Muscle of leg (tissue), 11 donors: ENCODE results near the gene CD226. TPM values are rescaled to one million over a fixed set of nuclear protein-coding genes. Genes with fewer than 3 reads are reported as not detected.
"Not testable (repeated sequence)": the region's sequence is repeated elsewhere in the genome, so short reads cannot be mapped to it uniquely, and the experiment has no call there.

ENCODE experiments used
- DNase-seq: peaks from one replicate; pipeline ENCODE4 v3.0.0; 2013
- H3K27ac ChIP-seq: one replicate; pipeline ENCODE4 v1.5.1; 2013; ENCODE audit warnings: mild to moderate bottlenecking, low read length, control low read depth
- H3K27me3 ChIP-seq: one replicate; pipeline ENCODE4 v1.6.1; 2013; ENCODE audit warnings: low read length; ENCODE audit not compliant: control insufficient read depth, insufficient read depth
- H3K36me3 ChIP-seq: one replicate; pipeline ENCODE4 v1.6.1; 2013; ENCODE audit warnings: low read length; ENCODE audit not compliant: control insufficient read depth, insufficient read depth
- H3K4me1 ChIP-seq: one replicate; pipeline ENCODE4 v1.6.1; 2013; ENCODE audit warnings: low read length; ENCODE audit not compliant: control insufficient read depth, insufficient read depth
- H3K4me3 ChIP-seq: one replicate; pipeline ENCODE4 v1.5.1; 2013; ENCODE audit warnings: low read length, control low read depth
- H3K9me3 ChIP-seq: replicated peaks from 2 replicates; pipeline ENCODE4 v1.6.1; 2013; ENCODE audit warnings: low read depth, low read length; ENCODE audit not compliant: control insufficient read depth
- WGBS: methylation state at CpG from one replicate; pipeline ENCODE4 v1.1.5; 2013; ENCODE audit warnings: missing lambda C conversion rate; ENCODE audit not compliant: insufficient coverage; 5-methylcytosine and 5-hydroxymethylcytosine counted together
- polyA plus RNA-seq, 8 donors: library from polyadenylated mRNA; unstranded; fragments of 120-200 nt; gene quantifications; one replicate each; pipeline versions ENCODE4 v1.2.1 to v1.2.3, GENCODE V29; 2013; ENCODE audit warnings: inconsistent platforms in 1 of 8, low replicate concordance in 1 of 8; ENCODE audit not compliant: insufficient read length in 8 of 8, insufficient read depth in 1 of 8
- total RNA-seq: library from RNA; stranded (reverse); fragments of 120-200 nt; gene quantifications from one replicate; pipeline ENCODE4 v1.2.4, GENCODE V29; 2013

CD226 gene
- total and polyA plus RNA-seq, 9 donors = 0.20 to 1.0 (median 0.53) TPM

- DNase-seq = peak; percentile 29
- H3K27ac ChIP-seq = no peak overlapping the region
- 0% methylated on average over 1 of the region's 8 CpGs for WGBS
Measured at GRCh38 chr18:69845593-69846506, 101.8 kb downstream of the CD226 start.

GRCh38 chr18:69844656-69845055 is 103.0 kb downstream of the CD226 start:
- H3K9me3 ChIP-seq = no peaks in the 10 kb centered on the region
- no CpG with 5 or more reads among the region's 2 CpGs for WGBS
- DNase-seq = no peak

More at GRCh38 chr18:69845593-69846506, 101.8 kb downstream of the CD226 start:
- Histone ChIP-seq H3K36me3 (no peaks in the 10 kb centered on the region), H3K27me3 (no peaks in the 10 kb centered on the region), H3K4me3 (no peak overlapping the region), H3K9me3 (no peaks in the 10 kb centered on the region), H3K4me1 (peaks cover 5% of the 10 kb centered on the region)

GRCh38 chr18:69843015-69843414 is 104.7 kb downstream of the CD226 start:
- no peak overlapping the region for H3K4me3 ChIP-seq
- 100% methylated on average over 1 of the region's 5 CpGs for WGBS
- no peaks in the 10 kb centered on the region for H3K36me3 ChIP-seq
- no peak overlapping the region for H3K27ac ChIP-seq
- H3K9me3 ChIP-seq = no peaks in the 10 kb centered on the region
- no peak for DNase-seq
- H3K4me1 ChIP-seq = peaks cover 5% of the 10 kb centered on the region
- H3K27me3 ChIP-seq = no peaks in the 10 kb centered on the region

More at GRCh38 chr18:69844656-69845055, 103.0 kb downstream of the CD226 start:
- Histone ChIP-seq H3K27ac (no peak overlapping the region), H3K27me3 (no peaks in the 10 kb centered on the region), H3K4me3 (no peak overlapping the region), H3K36me3 (no peaks in the 10 kb centered on the region), H3K4me1 (peaks cover 5% of the 10 kb centered on the region)

DNA sequence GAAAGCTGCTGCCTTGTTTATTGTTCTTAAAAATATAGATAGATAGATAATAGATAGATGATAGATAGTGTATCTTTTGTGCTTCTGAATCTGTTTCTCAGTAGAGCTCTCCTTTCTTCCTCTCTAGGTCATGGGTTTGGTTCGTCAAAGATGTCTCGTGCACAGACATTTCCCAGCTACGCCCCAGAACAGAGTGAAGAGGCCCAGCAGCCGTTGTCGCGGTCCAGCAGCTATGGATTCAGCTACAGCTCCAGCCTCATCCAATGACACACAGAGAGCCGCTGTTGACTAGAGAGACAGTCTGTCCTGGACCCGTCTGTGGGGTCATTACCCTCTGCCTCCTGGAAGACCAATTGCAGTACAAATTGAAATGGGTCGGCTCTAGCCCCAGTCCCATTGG is 106.6 kb downstream of the CD226 start:
- H3K4me3 ChIP-seq = no peak overlapping the region
- H3K4me1 ChIP-seq = peaks cover 5% of the 10 kb centered on the region
- WGBS = 85% methylated on average over 6 of the region's 9 CpGs
- no peak overlapping the region for H3K27ac ChIP-seq
- H3K9me3 ChIP-seq = no peaks in the 10 kb centered on the region
- DNase-seq = peak; percentile 9
- no peaks in the 10 kb centered on the region for H3K27me3 ChIP-seq
- no peaks in the 10 kb centered on the region for H3K36me3 ChIP-seq

DNA sequence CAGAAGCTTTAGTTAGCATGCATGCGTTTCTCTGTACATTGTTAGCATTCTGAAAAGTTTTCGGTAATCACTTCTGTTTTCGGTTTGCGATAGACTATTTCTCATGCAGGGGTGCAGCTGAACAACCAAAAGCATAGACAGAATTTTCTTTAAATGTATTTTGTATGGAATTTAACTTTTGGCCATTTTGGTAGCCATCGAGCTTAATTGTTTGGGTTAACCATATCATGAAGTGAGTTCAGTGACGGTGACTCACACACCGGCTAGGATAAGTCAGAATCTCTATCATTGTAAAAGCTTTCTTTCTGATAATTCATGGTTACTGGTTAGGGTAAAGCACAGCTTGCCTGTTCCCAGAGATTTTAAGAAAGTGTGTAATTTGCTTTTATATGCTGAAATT is 107.2 kb downstream of the CD226 start:
- Histone ChIP-seq H3K4me3 (no peak overlapping the region), H3K4me1 (peaks cover 2% of the 10 kb centered on the region), H3K36me3 (no peaks in the 10 kb centered on the region), H3K9me3 (no peaks in the 10 kb centered on the region), H3K27ac (peak overlapping the region; percentile 32), H3K27me3 (no peaks in the 10 kb centered on the region)
- 62% methylated on average over 5 of the region's 7 CpGs for WGBS
- peak; percentile 7 for DNase-seq

- 40% methylated on average over 3 of the region's 11 CpGs for WGBS
- Histone ChIP-seq H3K27me3 (no peaks in the 10 kb centered on the region), H3K27ac (peak overlapping the region; percentile 32), H3K36me3 (no peaks in the 10 kb centered on the region), H3K9me3 (no peaks in the 10 kb centered on the region), H3K4me3 (no peak overlapping the region), H3K4me1 (peaks cover 2% of the 10 kb centered on the region)
- DNase-seq = peak; percentile 19
Measured at GRCh38 chr18:69840001-69840400, 107.7 kb downstream of the CD226 start.

DNA sequence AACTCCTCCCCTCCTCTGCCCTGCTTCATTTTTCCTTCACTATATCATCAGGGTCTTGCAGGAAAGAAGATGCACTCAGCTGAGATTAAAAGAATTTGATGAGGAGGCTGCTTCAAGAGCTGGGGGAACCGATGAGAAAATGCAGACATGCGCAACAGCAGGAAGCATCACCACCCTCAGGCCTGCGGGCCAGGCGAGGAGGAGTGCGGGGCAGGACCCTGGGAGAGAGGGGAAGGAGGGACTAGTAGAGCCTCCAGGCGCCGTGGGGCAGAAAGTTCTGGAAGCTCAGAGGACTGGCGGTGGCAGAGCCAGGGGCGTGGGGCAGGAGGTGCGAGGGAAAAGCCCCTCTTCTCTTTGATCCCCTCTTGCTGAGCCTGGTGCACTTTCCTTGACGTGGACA is 108.2 kb downstream of the CD226 start:
- H3K27me3 ChIP-seq = no peaks in the 10 kb centered on the region
- no peak overlapping the region for H3K27ac ChIP-seq
- no peak overlapping the region for H3K4me3 ChIP-seq
- no peaks in the 10 kb centered on the region for H3K36me3 ChIP-seq
- H3K4me1 ChIP-seq = peaks cover 2% of the 10 kb centered on the region
- no peaks in the 10 kb centered on the region for H3K9me3 ChIP-seq
- 98% methylated on average over 6 of the region's 11 CpGs for WGBS
- no peak for DNase-seq

- no peaks in the 10 kb centered on the region for H3K36me3 ChIP-seq
- WGBS = 86% methylated on average over 3 of the region's 3 CpGs
Measured at GRCh38 chr18:69838620-69839411, 108.9 kb downstream of the CD226 start.

DNA sequence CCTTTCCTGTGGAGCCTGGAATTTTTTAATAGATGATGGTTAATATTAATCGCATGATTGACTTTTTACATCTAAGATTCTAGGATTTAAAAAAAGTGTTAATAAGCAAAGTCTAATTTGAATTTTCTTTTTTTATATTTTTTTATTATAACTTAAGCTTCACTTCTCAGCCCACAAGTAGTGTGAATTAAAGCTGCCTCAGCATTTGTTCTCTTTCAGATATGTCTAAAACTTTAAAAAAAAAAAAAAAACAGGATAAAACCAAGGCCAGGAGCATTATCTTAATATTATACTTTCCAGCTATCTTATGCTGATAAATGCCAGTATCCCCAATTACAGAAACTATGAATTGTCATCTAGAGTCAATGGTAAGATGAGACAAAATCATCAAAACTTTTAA is 109.7 kb downstream of the CD226 start:
- no CpG with 5 or more reads among the region's 1 CpG for WGBS
- DNase-seq = no peak
- no peaks in the 10 kb centered on the region for H3K36me3 ChIP-seq
- no peak overlapping the region for H3K27ac ChIP-seq
- H3K27me3 ChIP-seq = no peaks in the 10 kb centered on the region
- H3K4me3 ChIP-seq = no peak overlapping the region
- peaks cover 2% of the 10 kb centered on the region for H3K4me1 ChIP-seq
- no peaks in the 10 kb centered on the region for H3K9me3 ChIP-seq

More at GRCh38 chr18:69838620-69839411, 108.9 kb downstream of the CD226 start:
- H3K4me1 ChIP-seq = peaks cover 2% of the 10 kb centered on the region
- H3K27me3 ChIP-seq = no peaks in the 10 kb centered on the region
- H3K27ac ChIP-seq = no peak overlapping the region
- H3K4me3 ChIP-seq = no peak overlapping the region
- DNase-seq = no peak
- H3K9me3 ChIP-seq = no peaks in the 10 kb centered on the region

DNA sequence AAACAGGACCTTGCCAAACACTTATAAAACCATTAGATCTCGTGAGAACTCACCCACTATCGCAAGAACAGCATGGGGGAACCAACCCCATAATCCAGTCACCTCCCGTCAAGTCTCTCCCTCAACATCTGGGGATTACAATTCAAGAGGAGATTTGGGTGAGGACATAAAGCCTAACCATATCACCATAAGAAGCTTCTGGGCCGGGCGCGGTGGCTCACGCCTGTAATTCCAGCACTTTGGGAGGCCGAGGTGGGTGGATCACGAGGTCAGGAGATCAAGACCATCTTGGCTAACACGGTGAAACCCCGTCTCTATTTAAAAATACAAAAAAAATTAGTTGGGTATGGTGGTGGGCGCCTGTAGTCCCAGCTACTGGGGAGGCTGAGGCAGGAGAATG is 112.7 kb downstream of the CD226 start:
- H3K9me3 ChIP-seq, H3K27me3 ChIP-seq, H3K4me1 ChIP-seq, H3K36me3 ChIP-seq, H3K4me3 ChIP-seq, DNase-seq, H3K27ac ChIP-seq: not testable (repeated sequence)
- WGBS = no CpG with 5 or more reads among the region's 12 CpGs
